Right forelimb (tissue), 1 donor: ENCODE results near the gene FNBP1L.

Experiments
- DNase-seq: peaks from one replicate; pipeline ENCODE4 v3.0.0-alpha.2; 2018

The FNBP1L gene

GRCh38 chr1:93595743-93596142 is 147.8 kb downstream of the FNBP1L start:
- peak; percentile 42 for DNase-seq

DNA sequence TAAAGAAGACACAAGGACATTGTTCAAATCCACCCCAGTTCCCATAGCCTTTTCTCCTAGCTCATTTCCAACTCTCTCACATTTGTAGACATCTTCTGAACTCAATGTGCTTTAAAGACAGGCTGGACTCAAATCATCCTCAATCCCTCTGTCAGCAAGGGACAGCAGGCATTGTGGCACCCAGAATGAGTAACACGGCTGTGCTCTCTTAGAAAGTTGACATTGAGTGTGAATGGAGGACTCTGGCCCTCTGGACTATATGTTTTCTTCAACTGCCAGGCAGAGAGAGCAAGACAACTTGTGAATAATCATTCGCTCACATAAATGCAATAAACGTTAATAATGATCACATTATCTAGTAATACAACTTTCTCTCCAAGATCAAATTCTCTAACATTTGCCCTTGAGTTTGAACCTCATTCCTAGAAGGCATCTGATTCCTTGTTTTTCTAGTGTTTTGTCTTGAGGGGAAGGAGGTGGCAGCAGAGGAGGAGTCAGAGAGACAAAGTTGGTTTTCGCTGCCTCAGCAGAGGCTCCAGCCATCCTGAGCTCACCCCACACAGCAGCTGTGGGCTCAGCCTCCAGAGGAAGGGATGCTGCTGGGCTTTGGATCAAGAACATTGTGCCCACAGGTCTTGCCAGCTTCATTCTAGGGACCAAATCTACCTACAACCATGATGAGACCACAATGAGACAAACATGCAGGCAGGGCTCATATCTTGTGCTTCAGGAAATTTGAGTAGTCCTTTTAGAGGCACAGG is 148.6 kb downstream of the FNBP1L start:
- DNase-seq = peak; percentile 22

- DNase-seq = peak; percentile 75
Measured at GRCh38 chr1:93597709-93598108, 149.8 kb downstream of the FNBP1L start.

DNA sequence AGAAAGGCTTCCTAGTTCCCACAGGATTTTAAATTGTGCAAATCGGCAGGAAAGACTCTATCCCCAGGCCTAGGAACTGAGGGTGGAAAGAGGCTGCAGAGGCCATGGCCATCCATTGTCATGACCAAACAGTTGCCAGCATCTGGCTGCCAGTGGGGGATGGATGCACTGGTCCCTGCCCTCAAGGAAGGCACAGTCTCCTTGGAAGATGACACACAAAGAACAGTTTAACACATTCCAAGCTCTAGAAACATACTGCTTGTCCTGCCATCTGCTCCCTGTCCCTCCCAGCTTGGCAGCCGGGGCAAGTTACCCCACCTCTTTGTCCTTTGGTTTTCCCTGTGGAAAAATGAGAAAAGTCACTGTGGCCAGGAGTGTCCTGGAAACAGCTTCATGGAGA is 150.5 kb downstream of the FNBP1L start:
- no peak for DNase-seq

DNA sequence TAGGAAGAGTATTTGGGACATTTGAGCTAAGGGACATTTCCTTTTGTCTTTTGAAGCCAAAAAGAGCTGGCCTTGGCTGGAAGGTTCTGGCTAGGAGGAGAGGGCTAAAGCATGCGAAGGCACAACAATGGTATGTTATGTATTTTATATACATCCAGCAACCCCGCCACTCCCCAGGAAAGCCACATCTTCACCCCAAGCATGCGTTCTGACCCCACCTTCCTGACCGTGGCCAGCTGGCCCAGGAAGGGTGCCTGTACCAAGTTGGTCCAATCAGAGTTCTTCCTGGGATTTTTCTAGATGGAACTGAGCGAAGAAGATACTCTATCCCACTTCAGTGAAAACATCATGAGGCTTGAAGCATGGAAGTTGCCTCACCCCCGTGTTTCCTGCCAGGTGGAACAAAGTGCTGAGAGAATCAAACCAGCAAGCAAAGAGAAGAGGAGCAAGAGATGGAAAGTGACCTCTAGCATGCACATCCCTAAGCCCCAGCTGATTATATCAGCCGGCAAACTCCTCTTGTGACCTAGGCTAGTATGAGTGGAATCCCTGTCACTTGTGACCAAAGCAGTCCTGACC is 151.0 kb downstream of the FNBP1L start:
- peak; percentile 35 for DNase-seq

DNA sequence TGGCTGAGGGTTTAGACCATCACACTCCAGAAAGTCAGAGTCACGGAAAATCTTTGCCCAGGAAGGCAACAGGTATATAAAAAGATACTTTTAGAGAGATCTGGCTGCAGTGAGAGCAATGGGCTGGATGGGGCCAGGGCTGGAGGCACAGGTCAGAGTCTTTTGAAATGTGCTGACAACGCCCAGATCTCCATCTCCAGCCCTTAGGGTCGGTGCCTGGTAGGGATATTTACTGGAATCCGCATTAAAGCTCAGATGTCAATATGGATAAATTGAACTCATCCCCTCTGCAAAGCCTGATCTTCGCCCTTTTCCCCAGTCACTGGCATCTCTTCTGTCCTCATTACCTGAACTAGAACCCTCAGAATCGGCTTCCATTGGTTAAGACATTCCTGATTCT is 151.6 kb downstream of the FNBP1L start:
- DNase-seq = no peak

- DNase-seq = no peak
Measured at GRCh38 chr1:93600663-93601062, 152.7 kb downstream of the FNBP1L start.

- DNase-seq = no peak
Measured at GRCh38 chr1:93601686-93602085, 153.8 kb downstream of the FNBP1L start.

DNA sequence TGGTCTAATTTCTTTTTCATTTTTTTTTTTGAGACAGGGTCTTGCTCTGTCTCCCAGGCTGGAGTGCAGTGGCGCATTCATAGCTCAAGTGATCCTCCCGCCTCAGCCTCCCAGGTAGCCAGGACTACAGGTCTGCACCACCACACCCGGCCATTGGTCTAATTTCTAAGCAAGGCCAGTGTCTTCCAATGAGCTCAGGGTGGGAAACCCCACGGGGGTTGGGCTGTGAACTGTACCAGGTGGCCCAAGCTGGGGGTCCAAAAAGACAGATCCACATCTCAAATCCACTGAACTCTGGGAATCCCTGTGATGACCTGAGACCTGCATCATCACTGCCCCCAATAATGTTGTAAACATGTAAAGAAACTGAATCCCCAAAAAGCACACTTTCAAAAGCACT is 154.2 kb downstream of the FNBP1L start:
- DNase-seq = peak; percentile 24

DNA sequence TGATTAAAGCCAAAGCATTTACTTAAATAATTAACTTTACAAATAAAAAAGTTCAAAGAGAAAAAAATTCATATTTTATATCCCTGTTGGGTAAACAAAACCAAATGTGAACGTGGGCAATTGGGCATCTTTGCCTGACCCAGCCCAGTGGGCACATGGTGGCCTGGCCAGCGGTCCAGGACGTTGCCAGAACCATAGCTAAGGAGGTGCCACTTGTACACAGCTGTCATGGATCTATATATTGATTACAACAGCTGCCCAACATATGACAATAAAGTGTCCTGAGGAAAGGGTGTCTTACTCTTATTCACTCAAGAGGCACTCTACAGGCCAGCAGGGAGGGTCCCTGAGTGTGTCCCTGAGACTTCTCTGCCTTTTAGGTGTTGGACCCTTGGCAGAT is 155.2 kb downstream of the FNBP1L start:
- no peak for DNase-seq

GRCh38 chr1:93603601-93604000 is 155.7 kb downstream of the FNBP1L start:
- no peak for DNase-seq
